GM19467 (cell line): Measurements from ENCODE around the gene ZNF140.

Experiments used
- ATAC-seq: cut with Tn5 transposase; IDR thresholded peaks from one replicate; pipeline ENCODE4 v1.9.1; 2021; ENCODE audit warnings: mild to moderate bottlenecking, moderate library complexity; ENCODE audit not compliant: unreplicated experiment

The ZNF140 gene

DNA sequence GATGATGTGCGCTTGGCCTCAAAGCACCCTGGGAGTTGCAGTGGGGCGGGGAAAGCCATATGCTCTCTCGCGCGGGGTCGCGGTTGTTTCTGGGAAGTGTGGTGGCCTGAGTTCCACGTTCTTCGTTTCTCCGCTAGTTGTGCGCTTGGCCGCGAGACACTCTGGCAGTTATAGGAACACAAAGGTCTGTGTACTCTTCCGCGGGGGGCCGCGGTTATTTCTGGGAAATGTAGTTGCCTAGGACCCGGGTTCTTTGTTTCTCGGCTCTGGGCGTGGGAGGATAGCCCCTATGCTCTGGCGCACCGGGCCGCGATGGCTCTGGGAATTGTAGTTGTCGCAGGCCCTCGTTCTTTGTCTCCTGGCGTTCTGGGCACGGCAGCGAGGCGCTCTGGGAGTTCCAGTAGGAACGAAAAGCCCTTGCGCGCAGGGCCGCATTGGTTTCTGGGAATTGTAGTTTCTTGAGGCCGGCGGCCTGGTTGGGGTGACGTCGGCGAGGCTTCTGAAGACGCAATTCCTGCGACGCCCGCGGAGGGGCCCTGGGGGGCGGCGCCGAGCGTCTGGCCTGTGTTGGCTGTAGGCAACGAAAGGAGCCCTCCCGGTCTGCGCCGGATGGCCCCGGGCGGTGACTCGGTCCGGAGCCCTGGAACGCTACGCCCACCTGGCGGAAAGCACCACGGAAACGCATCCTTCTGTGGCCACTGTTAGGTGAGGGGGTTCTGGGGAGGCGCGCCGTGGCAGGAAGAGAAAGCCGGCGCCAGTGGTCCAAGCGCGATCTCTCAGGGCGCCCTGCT is at the start of gene ZNF140:
Gene ZNF140, plus strand, starts transcription at position 556 of the 791 bp plus-strand sequence. CDS start 398 bp downstream, outside the sequence.
- ATAC-seq, result peak; percentile 68

DNA sequence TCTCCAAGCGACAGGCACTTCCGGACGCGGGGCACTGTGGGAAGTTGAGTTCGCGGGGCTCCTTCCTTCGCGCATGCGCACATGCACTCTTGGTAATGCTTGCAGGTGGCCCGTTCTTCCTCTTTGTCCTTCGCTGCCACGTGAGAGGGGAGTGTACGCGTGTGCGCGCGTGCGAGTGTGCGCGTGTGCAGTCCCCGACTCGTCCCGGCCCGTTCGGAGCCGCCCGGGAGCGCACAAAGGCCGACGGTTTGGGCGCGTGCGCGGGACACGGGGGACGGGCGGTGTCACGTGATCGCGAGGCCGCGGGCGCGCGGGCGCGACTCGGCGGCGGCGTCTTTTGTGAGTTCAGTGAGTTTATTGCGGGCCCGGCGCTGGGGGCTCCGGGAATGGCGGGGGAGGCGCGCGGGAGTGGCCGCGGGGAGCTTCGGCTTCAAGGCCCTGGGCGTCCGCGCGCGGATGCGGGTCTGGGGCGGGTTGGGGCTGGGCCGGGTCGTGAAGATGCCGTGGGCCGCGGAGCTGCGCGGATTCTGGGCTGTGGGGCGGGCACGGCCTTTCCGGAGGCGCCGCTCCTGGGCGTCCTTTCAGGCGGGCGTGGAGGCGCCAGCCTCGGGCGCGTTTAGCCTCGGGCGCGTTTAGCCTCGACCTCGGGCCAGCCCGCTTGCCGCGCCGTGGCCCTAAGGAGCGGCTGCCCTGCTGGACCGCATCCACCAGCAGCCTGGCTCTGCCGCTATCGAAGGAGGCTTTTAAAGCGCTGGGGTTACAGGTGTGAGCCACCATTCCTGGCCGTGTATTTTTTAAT is 43.3 kb upstream of the ZNF140 start, which contains the start of gene ZNF84:
Gene ZNF84, plus strand, starts transcription at position 303 of the 799 bp plus-strand sequence. CDS start 3,959 bp downstream, outside the sequence.
- peak; percentile 96 for ATAC-seq

DNA sequence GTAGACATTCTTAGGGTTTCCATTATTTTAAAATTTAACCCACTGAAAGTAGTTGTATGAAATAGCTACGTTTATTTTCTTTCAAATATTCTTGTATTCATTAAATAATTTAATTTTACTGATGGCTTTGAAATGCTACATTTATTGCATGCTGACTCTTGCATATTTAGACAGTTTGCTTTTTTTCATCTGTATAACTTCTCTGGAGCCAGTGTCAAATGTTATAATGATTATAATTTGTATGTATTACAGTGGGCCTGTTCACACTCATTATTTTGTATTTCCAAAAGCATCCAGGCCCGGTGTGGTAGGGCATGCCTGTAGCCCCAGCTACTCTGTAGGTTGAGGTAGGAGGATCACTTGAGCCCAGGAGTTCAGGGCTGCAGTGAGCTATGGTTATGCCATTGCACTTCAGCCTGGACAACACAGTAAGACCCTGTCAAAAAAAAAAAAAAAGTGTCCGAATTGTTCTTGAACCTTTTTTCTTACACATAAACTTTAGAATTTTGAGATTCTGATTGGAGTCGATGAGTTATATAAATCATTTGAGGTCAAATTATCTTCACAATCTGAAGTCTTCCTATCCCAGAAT is 42.5 kb upstream of the ZNF140 start:
- no peak for ATAC-seq

DNA sequence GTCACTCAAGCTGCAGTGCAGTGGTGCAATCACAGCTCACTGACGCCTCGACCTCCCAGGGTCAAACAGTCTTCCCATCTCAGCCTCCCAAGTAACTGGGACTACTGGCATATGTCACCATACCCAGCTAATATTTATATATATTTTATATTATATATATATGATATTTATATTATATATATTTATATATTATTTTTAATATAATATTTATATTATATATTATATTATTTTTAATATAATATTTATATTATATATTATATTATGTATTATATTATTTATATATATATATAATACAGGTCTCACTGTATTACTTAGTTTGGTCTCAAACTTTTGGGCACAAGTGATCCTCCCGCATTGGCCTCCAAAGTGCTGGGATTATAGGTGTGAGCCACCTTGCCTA is 34.0 kb upstream of the ZNF140 start:
- ATAC-seq, result no peak

DNA sequence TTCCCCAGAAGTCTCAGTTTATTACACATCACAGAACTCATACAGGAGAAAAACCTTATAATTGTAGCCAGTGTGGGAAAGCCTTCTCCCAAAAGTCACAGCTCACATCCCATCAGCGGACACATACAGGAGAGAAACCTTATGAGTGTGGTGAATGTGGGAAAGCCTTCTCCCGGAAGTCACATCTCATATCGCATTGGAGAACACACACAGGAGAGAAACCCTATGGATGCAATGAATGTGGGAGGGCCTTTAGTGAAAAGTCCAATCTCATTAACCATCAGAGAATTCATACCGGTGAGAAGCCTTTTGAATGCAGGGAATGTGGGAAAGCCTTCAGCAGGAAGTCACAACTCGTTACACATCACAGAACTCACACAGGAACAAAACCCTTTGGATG is 23.3 kb upstream of the ZNF140 start:
- ATAC-seq, result no peak

DNA sequence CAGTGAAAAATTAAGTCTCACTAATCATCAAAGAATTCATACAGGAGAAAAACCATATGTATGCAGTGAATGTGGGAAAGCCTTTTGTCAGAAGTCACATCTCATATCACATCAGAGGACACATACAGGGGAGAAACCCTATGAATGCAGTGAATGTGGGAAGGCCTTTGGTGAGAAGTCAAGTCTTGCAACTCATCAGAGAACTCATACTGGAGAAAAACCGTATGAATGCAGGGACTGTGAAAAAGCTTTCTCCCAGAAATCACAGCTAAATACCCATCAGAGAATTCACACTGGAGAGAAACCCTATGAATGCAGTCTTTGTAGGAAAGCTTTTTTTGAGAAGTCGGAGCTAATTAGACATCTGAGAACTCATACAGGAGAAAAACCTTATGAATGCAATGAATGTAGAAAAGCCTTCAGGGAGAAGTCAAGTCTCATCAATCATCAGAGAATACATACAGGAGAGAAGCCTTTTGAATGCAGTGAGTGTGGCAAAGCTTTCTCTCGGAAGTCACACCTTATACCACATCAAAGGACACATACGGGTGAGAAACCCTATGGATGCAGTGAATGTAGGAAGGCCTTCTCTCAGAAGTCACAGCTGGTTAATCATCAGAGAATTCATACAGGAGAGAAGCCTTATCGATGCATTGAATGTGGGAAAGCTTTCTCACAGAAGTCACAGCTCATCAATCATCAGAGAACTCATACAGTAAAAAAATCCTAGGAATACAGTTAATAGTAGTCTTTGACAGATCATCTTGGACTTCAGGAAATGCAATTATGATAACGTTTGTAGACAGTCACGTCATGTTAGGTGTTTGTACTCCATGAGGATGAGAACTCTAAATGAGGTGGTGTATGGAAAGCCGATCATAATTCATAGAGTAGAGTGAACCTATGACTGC is 22.3 kb upstream of the ZNF140 start:
- ATAC-seq, result no peak

DNA sequence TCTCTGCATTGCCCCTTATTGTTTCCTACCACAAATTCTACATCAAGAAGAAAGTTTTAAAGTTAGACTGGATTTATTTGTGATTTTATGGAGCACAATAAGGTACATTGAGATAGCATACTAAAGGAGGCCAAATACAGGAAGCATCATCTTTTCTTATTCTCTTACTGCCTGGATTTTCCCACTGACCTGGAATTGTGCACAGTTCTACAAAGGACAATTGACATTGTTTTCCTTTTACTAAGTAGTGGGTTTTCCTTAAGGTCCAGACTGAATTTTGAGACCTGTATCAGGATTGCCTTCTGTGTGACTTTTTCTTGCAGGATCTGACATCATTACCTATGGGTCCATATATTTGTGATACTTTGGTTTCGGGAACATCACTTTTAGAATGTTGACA is 18.8 kb upstream of the ZNF140 start:
- ATAC-seq, result no peak

DNA sequence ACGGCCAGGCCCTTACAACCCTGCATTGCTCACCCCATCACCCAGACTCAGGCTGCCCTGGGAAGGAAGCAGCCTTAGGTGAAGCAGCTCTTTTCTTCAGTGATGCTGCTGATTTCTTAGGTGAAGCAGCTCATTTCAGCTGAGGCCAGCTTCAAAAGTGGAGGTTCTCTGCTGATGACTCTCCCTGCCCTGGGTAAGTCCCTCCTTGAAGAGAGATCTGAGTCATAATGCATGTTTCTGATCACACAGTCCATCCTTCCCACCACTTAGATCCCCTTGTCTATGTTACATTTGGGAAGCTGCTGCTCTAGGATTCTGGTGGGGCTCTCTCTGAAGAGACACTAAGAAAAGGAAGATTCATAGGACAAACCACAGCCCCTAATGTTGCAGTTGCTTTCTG is 17.2 kb upstream of the ZNF140 start:
- ATAC-seq, result no peak

DNA sequence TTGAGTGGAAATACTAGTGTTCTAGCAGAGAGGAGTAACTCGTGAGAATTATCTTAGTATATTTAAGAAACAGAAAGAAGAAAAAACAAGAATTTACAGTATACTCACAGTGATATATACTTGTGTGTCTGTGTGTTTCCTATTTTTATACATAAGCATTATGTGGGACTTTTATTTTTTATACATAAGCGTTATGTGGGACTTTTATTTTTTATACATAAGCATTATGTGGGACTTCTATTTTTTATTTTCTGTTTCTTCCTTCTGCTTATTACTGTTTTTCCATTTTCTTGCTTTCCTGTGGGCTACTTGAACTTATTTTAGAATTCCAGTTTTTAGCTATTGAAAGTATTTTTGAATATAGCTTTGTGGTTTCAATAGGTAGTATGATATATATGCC is 6.9 kb upstream of the ZNF140 start:
- ATAC-seq, result no peak

DNA sequence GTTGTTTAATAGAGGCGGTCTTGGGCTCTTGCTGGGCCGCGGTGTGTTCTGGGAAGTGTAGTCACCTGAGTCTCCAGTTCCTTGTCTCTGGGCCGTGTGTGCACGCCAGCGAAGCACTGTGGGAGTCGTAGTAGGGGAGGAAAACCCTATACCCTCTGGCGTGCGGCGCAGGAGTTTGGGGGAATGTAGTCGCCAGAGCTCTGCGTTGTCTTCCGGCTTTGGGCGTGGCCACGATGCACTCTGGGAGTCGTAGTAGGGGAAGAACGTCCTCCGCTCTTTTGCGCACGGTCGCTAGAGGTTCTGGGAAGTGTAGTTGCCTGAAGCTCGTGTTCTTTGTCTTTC is 726 bp upstream of the ZNF140 start:
- peak; percentile 80 for ATAC-seq

DNA sequence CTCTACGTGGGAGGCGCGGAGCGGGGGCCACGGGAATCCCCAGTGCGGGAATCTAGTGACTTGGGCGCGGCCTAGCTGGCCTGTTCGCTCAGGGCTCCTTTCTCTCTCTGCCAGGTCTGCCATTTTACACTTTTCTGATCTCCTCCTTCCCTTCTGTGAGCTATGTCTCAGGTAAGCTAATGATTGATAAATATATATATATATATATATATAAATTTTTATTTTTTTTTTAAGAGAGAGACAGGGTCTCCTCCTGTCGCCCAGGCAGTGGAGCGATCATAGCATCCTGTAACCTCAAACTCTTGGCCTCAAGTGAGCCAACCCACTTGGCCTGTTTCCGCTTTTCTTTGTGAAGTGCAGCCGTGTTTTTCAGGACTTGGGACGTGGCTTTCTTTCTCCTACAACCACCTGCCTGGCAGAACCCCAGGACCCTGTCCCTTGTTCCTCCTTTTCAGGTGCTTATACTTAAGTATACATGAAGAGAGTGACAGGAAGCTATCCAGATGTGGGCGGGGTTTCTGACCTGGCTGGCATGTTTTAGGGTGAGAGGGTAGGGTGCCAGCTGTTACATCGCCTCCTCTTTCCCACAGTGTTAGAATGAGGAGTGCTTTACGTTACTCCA is 547 bp downstream of the ZNF140 start:
- ATAC-seq, result no peak

DNA sequence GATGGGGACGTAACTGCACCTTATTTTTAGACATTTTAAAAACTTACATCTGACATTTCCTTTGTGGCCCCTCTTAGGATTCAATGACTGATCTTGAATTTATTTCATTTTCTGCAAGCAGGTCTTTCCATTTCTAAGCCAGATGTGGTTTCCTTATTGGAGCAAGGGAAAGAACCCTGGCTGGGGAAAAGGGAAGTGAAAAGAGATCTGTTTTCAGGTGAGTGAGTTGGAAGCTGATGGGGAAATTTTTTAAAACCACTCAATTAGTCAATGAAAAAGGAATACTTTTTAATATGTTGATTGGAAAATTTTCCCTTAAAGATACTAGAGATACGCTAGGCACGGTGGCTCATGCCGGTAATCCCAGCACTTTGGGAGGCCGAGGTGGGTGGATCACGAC is 2.6 kb downstream of the ZNF140 start:
- ATAC-seq, result no peak

DNA sequence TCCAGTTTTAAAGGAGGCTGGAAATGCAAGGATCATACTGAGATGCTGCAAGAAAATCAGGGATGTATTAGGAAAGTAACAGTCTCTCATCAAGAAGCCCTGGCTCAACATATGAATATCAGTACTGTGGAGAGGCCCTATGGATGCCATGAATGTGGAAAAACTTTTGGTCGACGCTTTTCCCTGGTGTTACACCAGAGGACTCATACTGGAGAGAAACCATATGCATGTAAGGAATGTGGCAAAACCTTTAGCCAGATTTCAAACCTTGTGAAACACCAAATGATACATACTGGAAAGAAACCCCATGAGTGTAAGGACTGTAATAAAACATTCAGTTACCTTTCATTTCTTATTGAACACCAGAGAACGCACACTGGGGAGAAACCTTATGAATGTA is 24.9 kb downstream of the ZNF140 start:
- no peak for ATAC-seq

DNA sequence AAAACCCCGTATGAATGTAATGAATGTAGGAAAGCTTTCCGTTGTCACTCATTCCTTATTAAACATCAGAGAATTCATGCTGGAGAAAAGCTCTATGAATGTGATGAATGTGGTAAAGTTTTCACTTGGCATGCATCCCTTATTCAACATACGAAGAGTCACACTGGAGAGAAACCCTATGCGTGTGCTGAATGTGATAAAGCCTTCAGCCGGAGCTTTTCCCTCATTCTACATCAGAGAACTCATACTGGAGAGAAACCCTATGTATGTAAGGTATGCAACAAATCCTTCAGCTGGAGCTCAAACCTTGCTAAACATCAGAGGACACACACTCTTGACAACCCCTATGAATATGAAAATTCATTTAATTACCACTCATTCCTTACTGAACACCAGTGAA is 25.5 kb downstream of the ZNF140 start:
- ATAC-seq, result no peak

DNA sequence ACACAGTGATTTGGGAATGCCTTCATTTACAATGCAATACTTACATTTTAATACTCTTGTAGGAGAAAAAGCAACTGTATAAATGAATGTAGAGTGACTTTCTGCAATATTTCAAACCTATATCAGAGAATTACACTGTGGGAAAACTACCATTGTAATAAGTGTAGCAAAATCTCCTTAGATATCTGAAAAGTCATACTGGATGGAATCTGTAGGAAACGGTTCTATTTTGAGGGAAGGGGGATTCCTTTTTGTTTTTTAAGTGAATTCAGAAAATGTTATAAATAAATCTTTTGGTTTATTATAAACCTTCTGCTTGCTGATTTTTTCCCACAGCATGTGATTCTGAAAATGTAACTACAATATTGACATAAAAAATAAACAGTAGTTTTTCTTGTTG is 26.4 kb downstream of the ZNF140 start:
- no peak for ATAC-seq

DNA sequence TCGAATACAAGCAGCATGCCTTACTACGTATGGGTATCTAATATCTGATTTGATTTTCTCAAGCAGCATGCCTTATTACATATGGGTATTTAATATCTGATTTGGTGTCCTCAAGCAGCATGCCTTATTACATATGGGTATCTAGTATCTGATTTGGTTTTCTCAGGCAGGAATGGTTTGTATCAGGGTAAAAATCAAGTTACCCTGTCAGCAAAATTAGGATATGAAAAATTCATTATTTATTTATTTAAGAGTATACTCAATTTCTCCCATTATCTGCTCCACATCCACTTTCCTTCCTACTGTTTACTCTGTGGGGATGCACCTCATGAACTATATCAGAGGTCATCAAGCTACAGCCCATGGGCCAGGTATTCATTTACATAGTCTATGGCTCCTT is 27.4 kb downstream of the ZNF140 start:
- no peak for ATAC-seq

DNA sequence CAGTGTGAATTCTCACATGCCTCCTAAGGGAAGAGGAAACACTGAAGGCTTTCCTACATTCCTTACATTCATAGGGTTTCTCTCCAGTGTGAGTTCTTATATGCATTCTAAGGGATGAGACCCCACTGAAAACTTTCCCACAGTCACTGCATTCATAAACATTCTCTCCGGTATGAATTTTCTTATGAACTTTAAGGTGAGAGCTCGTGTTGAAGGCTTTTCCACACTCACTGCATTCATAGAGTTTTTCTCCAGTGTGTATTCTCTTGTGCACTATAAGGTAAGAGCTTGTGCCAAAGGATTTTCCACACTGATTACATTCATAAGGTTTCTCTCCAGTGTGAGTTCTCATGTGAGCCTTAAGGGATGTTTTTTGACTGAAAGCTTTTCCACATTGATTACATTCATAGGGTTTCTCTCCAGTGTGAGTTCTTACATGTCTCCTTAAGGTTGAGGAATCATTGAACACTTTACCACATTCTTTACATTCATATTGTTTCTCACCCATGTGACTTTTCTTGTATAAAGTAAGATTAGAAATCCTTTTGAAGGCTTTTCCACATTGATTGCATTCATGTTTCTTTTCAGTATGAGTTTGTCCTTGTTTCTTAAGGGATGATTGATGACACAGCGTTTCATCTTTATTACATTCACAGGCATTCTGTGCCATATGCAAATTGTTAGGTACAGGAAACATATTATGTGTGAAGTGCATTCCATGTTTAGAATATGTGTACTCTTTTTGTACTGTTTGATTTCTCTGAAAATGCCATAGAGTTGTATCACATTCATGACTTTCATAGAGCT is 39.9 kb downstream of the ZNF140 start:
- ATAC-seq, result no peak

DNA sequence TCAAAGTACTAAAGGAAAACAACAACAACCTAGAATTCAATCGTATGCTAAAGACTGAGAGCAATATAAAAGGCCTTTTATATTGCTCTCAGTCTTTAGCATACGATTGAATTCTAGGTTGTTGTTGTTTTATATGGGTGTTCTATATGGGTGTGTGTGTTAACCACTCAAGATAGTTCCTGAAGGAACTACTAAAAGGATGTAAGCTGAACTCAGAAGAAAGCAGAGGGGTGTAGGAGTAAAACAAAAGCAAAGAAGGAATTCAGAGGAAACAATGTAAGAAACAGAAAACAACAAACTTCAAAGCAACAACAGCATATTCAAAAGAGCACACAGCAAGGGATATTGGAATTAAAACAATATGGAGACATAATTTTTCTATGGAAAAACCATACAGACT is 44.0 kb downstream of the ZNF140 start:
- no peak for ATAC-seq

DNA sequence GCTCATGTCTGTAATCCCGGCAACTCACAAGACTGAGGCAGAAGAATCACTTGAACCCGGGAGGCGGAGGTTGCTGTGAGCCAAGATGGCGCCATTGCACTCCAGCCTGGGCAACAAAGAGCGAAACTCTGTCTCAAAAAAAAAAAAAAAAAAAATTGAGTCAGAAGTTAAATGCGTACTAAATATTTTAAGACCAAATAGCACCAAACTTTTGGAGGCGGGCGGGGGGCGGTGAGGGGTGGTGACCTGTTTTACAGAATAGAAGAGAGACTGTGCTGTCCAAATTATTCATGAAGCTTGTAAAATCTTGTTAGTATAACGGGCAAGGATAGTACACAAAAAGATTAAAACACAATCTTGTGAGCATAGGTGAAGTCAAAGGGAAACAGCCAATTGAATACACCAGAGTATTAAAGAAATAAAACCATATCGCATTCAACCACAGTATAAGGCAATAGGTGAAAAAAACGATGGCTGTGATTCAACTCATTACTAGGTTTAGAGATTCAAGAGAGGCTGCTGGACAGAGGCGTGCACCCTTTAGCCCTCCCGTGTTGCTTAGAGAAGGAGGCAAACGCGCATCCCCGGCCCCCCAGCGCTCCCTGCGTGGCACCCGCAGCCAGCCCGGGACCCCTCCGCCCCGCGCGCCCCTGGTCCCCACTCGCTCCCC is 48.8 kb downstream of the ZNF140 start:
- no peak for ATAC-seq
